HG02623 (cell line): ENCODE data around the gene NEK8.
"Not testable (repeated sequence)": the region's sequence is repeated elsewhere in the genome, so short reads cannot be mapped to it uniquely, and the experiment has no call there.

ENCODE experiments used
- ATAC-seq: cut with Tn5 transposase; IDR thresholded peaks from one replicate; pipeline ENCODE4 v1.9.1; 2021; ENCODE audit warnings: moderate library complexity; ENCODE audit not compliant: unreplicated experiment

NEK8 gene

GRCh38 chr17:28710861-28711722 is 17.5 kb upstream of the NEK8 start:
- peak; percentile 66 for ATAC-seq

GRCh38 chr17:28711723-28712031 is 16.9 kb upstream of the NEK8 start, which contains the start of gene PROCA1:
Gene PROCA1 (minus strand): TSS chr17:28711888. CDS start chr17:28711660, 228 bp downstream.
- no peak for ATAC-seq

- ATAC-seq, result no peak
Measured at GRCh38 chr17:28712032-28712704, 16.4 kb upstream of the NEK8 start.

- ATAC-seq, result no peak
Measured at GRCh38 chr17:28712705-28713415, 15.7 kb upstream of the NEK8 start.

GRCh38 chr17:28714281-28714680 is 14.3 kb upstream of the NEK8 start:
- ATAC-seq, result no peak

GRCh38 chr17:28715217-28715616 is 13.4 kb upstream of the NEK8 start:
- no peak for ATAC-seq

GRCh38 chr17:28716740-28717577 is 11.6 kb upstream of the NEK8 start:
- ATAC-seq, result no peak

GRCh38 chr17:28717578-28718332 is 10.8 kb upstream of the NEK8 start, which contains the start of gene RAB34:
Gene RAB34 (minus strand): TSS chr17:28717868. CDS start chr17:28717266, 602 bp downstream.
- ATAC-seq, result no peak

GRCh38 chr17:28718333-28719020 is 10.1 kb upstream of the NEK8 start:
- ATAC-seq, result no peak

- ATAC-seq, result no peak
Measured at GRCh38 chr17:28719021-28719433, 9.6 kb upstream of the NEK8 start.

GRCh38 chr17:28720247-28720996 is 8.2 kb upstream of the NEK8 start:
- ATAC-seq, result no peak

- ATAC-seq, result not testable (repeated sequence)
Measured at GRCh38 chr17:28720997-28721329, 7.6 kb upstream of the NEK8 start.

- no peak for ATAC-seq
Measured at GRCh38 chr17:28722417-28723158, 6.0 kb upstream of the NEK8 start.

GRCh38 chr17:28723159-28723835 is 5.3 kb upstream of the NEK8 start:
- ATAC-seq, result no peak

- ATAC-seq, result not testable (repeated sequence)
Measured at GRCh38 chr17:28723836-28724499, 4.6 kb upstream of the NEK8 start.

- no peak for ATAC-seq
Measured at GRCh38 chr17:28724500-28725165, 4.0 kb upstream of the NEK8 start.
